GM19193 (cell line): ENCODE measurements around the gene ELMO1.

ENCODE experiments used
- POLR2A ChIP-seq: IDR thresholded peaks from 4 replicates; pipeline ENCODE4 v1.6.1; 2011; ENCODE audit not compliant: insufficient read depth, insufficient read length; ENCODE audit errors: extremely low read depth

Gene ELMO1

GRCh38 chr7:37481722-37482288, 33.1 kb upstream of the ELMO1 start:
- TF ChIP-seq POLR2A: no peak

- no peak for TF ChIP-seq POLR2A
Observed at GRCh38 chr7:37481154-37481553, 32.5 kb upstream of the ELMO1 start.

- no peak for TF ChIP-seq POLR2A
Observed at GRCh38 chr7:37480041-37481031, 31.7 kb upstream of the ELMO1 start.

- no peak for TF ChIP-seq POLR2A
Observed at GRCh38 chr7:37476881-37477450, 28.3 kb upstream of the ELMO1 start.

DNA sequence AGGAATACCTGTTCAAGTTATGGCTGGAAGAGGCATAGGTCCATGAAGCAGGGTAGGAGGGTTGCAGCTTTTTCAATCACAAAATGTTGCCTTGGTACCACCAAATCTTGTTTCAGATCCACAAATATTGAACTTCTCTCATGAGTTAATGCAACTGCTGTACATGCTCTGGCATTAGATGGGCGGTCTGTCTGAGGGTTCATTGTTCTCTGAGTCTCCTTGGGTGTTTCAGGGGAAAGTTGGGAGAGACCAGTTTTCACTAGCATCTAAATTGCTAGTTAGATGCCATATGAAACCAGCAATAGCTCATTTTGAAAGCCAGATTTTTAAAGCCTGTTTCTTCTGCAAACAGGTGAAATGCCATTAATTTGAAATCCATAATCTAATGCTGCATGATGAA, 27.8 kb upstream of the ELMO1 start:
- TF ChIP-seq POLR2A: no peak

DNA sequence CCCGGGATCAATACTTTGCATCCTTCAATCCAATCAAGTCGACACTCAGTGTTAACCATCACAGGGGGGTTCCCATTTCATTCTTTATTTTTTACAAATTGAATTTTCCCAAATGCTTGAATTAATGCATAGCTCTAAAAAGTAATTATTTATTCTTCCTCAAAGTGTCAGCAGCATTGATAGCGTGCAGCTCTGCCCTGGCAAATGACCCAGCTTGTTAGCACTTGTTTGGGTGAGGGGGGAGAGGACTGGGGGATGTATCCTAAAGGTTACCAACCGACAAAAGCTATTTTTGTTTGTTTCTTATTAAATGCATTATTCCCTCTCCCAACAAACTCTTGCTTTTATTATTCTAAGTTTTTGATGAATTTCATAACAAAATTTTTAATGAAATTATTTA, 27.0 kb upstream of the ELMO1 start:
- TF ChIP-seq POLR2A: no peak

DNA sequence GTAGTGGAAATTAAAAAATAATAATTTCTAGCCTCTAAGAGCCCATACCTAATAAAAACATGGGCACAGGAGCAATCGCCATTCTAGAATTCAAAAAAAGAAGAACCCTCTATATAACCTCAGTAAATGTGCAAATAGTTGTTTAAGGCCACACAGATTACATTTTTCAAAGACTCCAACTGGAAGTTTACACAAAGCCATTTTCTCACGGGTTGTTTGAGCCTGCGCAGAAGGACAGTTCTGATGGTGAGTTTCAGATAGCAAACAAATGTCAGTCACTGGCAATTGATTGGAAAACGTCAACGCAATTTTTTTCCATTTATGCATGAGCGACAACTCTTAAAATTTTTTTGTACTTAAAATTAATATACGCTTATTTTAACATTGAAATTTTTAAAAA, 23.0 kb upstream of the ELMO1 start:
- no peak for TF ChIP-seq POLR2A

GRCh38 chr7:37467002-37467401, 18.3 kb upstream of the ELMO1 start:
- no peak for TF ChIP-seq POLR2A

DNA sequence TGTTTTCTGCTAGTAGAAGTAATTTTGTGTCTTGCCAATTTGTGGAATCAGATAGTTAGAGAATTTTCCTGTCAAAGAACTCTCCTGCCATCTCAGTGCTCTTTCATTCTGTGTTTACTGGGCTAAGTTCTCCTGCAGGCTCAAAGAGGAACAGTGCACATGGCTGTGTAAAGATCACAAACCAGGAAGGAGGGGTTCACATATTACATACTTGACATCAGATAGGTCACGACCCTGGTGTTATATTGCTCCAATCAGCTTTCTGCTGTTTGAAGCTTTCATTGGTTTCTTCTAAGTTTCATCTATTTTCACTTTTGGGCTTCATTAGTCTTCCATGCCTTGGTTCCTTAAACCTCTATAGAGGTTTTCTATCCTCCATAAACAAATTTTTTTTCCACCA, 13.5 kb upstream of the ELMO1 start:
- no peak for TF ChIP-seq POLR2A

- TF ChIP-seq POLR2A: no peak
Observed at GRCh38 chr7:37455081-37455480, 6.4 kb upstream of the ELMO1 start.

- TF ChIP-seq POLR2A: no peak
Observed at GRCh38 chr7:37452346-37452745, 3.7 kb upstream of the ELMO1 start.

- no peak for TF ChIP-seq POLR2A
Observed at GRCh38 chr7:37450035-37450434, 1.4 kb upstream of the ELMO1 start.

GRCh38 chr7:37449621-37450020, 957 bp upstream of the ELMO1 start:
- TF ChIP-seq POLR2A: no peak

DNA sequence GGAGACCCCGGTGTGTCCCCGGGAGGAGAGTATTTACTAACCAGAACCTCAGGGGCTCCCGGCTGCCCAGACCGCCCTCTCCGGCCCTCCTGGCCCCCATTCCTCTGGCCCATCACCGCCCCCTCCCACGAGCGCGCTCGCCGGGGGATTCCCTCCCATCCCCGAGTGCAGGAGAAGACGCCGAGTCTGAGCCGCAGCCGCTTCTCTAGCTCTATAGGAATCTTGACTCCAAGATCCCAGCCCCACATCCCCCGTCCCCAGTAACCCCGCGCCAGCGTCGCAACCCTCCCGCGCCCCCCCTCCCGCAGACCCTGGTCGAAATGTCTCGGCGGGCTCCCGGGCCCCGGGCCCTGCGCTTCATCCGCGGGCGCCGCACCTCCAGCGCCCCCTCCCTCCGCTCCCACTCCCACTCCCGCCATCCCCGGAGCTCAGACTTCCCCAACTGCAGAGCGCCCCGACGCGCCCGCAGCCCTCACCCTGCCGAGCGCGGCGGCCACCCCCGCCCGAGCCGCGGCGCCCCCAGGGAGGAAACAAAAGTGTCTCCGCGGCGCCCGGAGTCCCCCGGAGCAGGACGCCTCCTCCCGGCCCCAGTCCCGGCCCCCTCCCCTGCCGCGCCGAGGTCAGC, 541 bp downstream of the ELMO1 start:
- TF ChIP-seq POLR2A: no peak

GRCh38 chr7:37446371-37446770, 2.3 kb downstream of the ELMO1 start:
- no peak for TF ChIP-seq POLR2A
